Fibroblast of pulmonary artery (primary cell): ENCODE results near the gene SLC9A4.

Source experiments
- DNase-seq: peaks from one replicate; pipeline ENCODE4 v3.0.0-alpha.2; 2010; ENCODE audit warnings: low read depth
- H3K4me3 ChIP-seq: replicated peaks from 2 replicates; pipeline ENCODE4 v1.5.1; 2011; ENCODE audit warnings: low read depth, mild to moderate bottlenecking, control low read depth, low read length, moderate library complexity
- TF ChIP-seq, protein P1 (sequence below): IDR thresholded peaks from 2 replicates; pipeline ENCODE4 v1.5.1; 2011; ENCODE audit warnings: mild to moderate bottlenecking, control low read depth, low read length, inconsistent platforms; ENCODE audit errors: missing control alignments

The SLC9A4 gene

GRCh38 chr2:102433973-102434654, 38.9 kb upstream of the SLC9A4 start:
- H3K4me3 ChIP-seq, result no peak overlapping the region
- DNase-seq, result no peak
- TF ChIP-seq, protein P1, sequence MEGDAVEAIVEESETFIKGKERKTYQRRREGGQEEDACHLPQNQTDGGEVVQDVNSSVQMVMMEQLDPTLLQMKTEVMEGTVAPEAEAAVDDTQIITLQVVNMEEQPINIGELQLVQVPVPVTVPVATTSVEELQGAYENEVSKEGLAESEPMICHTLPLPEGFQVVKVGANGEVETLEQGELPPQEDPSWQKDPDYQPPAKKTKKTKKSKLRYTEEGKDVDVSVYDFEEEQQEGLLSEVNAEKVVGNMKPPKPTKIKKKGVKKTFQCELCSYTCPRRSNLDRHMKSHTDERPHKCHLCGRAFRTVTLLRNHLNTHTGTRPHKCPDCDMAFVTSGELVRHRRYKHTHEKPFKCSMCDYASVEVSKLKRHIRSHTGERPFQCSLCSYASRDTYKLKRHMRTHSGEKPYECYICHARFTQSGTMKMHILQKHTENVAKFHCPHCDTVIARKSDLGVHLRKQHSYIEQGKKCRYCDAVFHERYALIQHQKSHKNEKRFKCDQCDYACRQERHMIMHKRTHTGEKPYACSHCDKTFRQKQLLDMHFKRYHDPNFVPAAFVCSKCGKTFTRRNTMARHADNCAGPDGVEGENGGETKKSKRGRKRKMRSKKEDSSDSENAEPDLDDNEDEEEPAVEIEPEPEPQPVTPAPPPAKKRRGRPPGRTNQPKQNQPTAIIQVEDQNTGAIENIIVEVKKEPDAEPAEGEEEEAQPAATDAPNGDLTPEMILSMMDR, result no peak

DNA sequence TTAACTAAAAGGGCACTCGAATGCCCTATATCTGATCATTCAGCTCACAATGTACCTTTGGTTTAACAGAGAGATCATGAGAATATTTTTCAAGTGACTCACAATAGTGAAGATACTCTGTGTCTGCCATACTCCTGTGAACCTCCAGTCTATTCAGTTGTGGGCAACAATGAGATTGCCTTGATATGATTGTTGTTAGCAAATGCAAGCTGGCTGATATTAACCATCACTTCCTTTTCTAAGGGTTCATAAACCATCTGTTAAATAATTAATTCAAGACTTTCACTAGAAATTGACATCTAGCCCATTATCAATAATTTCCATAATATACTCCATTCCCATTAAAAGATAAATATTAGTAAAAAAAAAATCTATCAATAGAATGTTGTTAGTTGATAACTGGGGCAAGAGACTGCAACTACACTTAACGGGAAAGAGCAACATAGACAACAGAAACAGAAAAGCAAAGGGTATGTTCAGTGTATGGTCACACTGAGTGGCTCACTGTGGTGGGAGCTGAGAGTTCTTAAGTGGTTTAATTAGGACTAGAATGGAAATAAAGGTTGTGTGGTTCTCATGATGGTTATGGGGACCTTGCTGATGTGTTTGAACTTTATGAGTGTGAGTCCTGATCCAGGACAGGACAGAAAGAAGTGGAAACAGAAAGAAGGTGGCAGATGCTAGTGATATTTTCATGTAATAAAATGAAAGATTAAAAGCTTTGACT, 38.2 kb upstream of the SLC9A4 start:
- H3K4me3 ChIP-seq, result no peak overlapping the region
- DNase-seq, result no peak
- TF ChIP-seq, protein P1, result no peak

DNA sequence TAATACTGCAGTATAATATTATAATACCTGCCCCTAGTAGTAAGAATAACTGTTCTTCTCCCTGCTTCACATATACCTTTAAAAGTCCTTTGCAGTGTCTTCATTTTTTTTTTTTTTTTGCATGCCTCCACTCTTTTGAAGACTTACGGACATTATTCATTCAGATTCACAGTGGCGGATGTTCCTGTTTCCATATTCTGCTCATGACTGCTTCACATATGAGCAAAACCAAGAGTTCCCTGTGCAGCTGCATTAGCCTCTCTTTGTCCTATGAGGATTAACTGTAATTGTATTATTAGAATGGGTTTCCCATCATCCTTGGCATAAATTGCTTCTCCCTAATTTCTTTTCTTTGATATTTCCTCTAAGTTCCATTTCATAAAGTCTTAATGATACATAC, 37.3 kb upstream of the SLC9A4 start:
- H3K4me3 ChIP-seq, result no peak overlapping the region
- no peak for DNase-seq
- TF ChIP-seq, protein P1, result no peak

DNA sequence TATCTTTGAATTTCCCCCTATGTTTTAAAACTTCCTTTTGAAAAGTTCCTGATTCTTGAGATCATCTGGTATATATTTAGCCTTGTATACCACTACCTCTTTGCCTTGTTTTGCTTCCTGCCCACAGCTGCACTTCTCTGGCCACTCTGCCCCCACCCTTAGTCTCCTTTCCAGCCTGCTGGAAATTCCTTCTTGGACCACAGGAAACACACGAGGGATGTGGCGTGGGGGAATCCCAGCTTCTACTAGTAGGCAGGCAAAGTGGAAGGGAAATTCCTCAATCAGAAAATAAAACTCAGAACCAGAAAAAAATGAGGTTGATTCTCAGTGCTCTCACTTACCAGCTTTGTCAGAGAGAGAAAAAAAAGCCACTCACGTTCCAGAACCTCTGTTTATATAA, 36.7 kb upstream of the SLC9A4 start:
- H3K4me3 ChIP-seq, result no peak overlapping the region
- TF ChIP-seq, protein P1, result no peak
- peak; percentile 49 for DNase-seq

GRCh38 chr2:102437122-102437521, 35.9 kb upstream of the SLC9A4 start:
- H3K4me3 ChIP-seq, result no peak overlapping the region
- DNase-seq, result no peak
- TF ChIP-seq, protein P1, result no peak

GRCh38 chr2:102438111-102438510, 34.9 kb upstream of the SLC9A4 start:
- DNase-seq, result no peak
- TF ChIP-seq, protein P1, result no peak

More at GRCh38 chr2:102438111-102438510, 34.9 kb upstream of the SLC9A4 start:
- no peak overlapping the region for H3K4me3 ChIP-seq
